ENCODE measurements around the gene ZFR2.

DNA sequence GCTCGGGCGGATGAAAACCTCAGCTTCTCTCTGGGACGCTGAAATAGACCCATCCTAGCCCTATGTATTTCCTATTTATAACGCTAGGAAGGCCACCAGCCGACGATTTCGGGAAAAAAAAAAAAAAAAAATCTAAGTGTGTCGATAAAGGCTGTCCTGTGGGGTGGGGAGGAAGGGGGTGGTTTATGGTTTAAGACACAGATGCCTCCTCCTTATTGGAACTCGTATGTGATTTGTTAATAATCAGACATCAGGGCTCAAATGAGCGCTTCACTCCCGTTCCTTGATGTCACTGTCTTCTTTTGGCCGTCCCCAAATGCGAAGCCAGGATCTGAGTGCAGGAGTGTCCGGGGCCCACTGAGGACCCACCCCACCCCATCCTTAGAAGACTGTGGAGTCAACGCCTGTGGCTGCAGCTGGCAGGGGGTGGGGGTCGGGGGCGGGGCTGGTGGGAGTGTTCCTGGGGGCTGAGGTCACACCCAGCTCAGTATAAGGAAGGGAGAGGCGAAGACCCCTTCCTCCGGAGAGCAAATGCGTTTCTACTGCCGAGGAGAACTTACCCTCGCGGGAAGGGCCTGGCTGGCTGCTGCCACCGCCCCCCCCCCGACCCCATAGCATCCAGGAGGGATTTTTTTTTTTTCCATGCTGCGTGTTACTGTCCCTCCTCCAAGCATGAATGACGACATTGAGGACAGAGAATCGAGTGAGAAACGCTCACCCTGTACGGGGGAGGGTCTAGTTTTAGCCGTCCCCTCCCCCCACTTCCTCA, 12.6 kb upstream of the ZFR2 start:
- TF ChIP-seq POLR2A (IDR thresholded peaks at IDR 0.05) (no peak), CTCF (IDR thresholded peaks at IDR 0.05) (no peak), POLR2AphosphoS5 (IDR thresholded peaks at IDR 0.05; ENCODE audit: insufficient read depth in 1 of 2, low read depth in 1 of 2) (no peak)
